GM18909 (cell line): ENCODE data around the gene TOGARAM1.

ENCODE experiments used
- ATAC-seq: cut with Tn5 transposase; IDR thresholded peaks from one replicate; pipeline ENCODE4 v1.9.1; 2021; ENCODE audit warnings: mild to moderate bottlenecking; ENCODE audit not compliant: unreplicated experiment, poor library complexity

The TOGARAM1 gene

DNA sequence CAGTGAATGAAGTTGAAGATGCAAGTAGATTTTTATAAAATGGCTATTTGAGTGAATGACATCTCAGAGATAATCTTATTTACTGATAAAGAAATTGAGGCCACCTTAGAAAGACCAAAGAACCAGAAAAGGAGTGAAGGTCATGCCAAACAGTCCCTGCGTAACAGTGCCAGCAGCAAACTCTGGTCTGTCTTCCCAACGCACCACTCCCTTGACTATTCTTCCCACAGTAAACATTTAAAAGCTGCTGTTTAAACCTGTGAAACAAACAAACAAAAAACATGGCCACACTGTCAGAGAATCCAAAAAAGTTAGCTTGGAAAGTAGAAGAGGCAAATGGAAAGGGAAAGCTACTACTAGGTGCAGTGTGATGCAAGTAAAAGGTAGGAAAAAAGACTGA, 120.4 kb downstream of the TOGARAM1 start:
- no peak for ATAC-seq

DNA sequence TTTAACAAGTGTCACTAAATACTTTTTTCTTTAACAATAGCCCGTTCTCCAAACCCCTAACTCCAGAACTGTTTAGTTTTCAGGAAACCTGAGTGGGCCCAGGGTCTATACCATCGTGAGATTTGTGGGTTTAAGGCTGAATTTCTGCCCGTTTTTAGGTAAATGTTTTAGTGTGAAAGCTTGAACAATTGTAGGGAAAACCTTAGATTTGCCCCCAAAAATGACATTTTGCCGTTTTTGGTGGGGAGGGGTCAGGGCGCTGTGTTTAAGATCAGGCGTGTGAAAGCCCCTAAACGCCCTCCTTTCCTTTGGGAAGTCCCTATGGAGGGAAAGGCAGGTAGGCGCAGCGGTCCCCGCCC, 121.6 kb downstream of the TOGARAM1 start:
- no peak for ATAC-seq

DNA sequence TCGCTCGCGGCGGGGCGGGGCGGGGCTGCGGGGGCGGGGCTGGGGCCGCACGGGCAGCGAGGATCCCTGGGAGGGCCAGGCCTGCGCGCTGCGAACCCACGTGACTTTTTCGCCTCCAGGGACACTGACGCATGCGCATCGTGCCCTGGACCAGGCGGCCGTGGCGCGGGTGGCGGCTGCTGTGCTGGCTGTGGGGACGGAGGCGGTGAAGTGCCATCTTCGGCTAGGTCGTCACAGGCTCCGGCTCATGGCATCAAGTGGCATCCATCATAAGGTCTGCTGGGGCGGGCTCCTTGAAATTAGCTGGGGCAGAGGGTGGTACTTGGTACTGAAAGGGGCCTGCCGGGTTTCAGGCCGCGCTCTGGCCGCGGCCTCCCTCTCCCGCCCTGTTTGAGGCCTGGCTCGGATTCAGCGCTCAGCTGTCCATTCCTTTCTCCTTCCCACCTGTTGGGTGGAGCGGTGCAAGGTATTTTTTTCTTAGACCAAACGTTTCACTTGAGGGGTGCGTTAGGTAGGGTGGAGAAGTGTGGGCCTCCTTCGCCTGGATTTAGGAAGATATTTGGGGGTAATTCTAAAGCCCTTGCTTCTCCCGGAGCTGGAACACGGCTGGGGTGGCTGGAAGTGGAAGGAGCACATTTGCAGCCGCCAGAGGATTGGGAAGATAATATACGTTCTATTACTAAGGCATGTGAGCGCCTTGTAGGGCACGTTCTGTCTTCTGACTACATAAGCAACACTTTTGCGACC, 122.2 kb downstream of the TOGARAM1 start, which contains the start of gene PRPF39:
TSS of gene PRPF39 (plus strand) at position 141 of the 747 bp plus-strand sequence. CDS start 11,124 bp downstream, outside the sequence.
- ATAC-seq, result peak; percentile 89

DNA sequence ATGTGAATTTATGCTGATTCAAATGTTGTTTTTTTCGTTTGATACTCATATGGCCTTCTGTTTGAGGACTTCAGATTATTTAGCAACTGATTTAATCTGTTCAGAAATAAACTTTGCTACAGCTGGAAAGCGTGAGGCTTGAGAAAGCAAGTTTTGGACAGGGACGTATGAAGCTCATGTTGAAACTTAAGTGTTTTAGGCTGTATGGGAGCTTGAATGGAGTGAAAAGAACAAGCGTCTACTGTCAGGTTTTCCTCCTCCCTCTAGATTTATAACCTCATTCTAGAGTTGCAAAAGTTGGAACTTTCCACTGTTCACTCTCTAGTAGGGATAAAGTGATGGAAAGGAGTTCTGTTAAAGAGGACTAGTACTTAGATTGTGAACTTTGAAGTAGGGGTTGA, 123.0 kb downstream of the TOGARAM1 start:
- no peak for ATAC-seq

DNA sequence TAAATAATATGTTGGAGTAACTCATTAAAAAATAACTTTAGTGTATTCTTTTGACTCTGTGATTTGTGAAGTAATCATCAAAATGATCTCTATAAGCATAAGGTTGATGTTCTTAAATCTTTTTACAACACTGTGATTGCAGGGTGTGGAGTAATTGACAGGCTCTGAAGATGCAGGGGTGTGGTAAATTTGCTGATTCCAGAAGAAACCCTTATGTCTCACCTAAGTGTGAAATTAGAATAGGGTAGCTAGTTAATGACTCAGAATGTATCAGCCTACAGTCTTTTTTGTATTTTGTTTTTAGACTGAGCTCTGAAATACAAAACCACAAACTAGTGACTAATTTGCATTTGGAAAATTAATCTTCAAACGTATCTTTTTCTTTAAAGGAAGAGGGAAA, 127.8 kb downstream of the TOGARAM1 start:
- peak; percentile 80 for ATAC-seq

DNA sequence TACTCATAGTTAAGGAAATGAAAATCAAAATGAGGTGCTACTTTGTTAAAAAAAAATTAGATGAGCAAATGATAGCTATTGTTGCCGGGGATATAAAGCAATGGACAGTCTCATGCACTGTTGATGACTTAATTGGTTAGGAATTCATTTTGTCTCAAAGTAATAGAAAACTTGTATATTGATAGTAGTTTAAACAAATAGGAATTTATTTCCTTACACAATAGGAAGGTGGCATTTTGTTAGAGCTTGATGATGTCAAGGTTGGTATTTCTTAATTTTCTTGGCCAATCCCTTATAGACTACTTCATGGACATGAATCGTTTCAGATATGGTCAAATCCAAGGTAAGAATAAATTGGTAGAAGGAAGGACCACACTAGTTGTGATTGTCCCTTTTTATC, 129.7 kb downstream of the TOGARAM1 start:
- ATAC-seq, result no peak

DNA sequence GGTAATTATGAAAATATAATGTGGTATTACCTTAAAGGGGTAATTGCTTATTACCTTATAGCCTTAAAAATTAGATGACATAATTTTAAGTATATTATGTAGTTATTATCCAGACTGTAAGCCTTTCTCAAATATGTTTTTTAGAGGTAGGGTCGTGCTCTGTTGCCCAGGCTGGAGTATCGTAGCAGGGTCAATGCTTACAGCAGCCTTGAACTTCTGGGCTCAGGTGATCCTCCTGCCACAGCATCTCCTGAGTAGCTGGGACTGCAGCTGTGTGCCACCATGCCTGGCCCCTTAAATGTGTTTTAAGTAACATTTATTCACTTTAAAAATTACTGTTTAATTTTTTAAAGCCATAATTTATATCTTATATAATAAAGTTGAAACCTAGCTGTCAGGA, 132.3 kb downstream of the TOGARAM1 start:
- ATAC-seq, result no peak

DNA sequence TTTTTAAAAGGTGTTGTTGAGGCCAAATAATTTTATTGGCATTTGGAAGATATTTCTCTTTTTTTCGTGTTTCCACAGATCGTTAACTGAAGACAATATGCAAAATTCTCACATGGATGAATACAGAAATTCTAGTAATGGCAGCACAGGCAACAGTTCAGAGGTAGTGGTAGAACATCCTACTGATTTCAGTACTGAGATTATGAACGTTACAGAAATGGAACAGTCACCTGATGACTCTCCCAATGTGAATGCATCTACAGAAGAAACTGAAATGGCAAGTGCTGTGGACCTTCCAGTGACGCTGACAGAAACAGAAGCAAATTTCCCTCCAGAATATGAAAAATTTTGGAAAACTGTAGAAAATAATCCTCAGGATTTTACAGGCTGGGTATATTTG, 133.2 kb downstream of the TOGARAM1 start:
- no peak for ATAC-seq

DNA sequence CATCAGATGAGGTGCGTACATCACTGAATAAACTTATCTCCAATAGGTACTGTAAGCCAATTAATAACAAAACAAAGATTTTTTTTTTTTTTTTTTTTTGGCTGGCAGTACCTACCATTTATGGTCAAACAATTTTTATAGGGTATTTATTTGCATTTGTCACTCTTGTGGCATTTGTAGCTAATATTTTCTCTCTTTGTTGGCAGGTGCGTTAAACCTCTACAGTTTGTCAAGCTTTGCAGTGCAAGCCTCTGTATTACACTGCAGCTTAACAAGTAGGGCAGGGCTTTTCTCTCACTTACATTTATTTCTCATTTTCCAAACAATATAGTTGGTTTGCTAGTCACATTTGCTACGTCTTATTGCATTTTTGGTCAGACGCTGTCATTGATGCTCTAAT, 134.2 kb downstream of the TOGARAM1 start:
- no peak for ATAC-seq

- ATAC-seq, result no peak
Observed at GRCh38 chr14:45103806-45104205, 141.8 kb downstream of the TOGARAM1 start.

GRCh38 chr14:45104561-45104960, 142.6 kb downstream of the TOGARAM1 start:
- no peak for ATAC-seq

DNA sequence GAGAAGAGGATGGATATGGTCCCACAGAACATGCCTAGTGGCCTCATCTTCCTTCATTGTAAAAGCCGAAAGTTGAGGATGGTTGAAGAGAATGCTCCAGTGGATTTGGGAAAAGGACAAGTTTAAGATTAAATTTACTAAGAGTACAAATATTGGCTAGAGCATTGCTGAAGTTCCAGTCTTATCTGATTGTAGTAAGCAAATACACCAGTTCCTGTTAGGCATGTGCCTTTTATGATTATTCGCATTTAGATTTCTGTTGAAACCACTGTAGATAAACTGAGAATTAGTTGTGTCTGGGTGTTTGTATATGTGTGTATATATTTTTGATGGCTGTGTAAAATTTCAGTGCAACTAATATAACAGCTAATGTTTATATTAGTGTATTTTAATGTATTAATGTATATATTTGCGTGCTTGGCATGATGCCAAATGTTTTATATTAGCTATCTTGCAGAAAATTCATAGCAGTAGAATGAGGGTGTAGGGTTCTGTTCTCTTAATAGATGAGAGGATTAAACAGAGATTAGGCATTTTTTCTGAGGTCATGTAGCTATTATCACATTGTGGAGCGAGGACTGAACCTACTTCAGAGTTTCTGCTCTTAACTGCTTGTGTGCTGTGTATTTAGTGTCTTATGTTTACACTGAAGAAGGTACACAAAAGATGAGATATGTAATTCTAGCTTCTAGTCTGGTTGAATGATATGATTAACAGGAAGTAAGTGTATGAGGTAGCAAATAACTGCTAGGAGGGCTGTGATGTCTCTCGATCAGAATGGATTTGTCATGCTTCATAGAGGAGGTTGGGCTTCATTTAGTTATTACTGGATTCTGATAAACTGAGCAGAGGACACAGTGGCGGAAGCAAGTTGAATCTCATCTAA, 151.1 kb downstream of the TOGARAM1 start:
- no peak for ATAC-seq

DNA sequence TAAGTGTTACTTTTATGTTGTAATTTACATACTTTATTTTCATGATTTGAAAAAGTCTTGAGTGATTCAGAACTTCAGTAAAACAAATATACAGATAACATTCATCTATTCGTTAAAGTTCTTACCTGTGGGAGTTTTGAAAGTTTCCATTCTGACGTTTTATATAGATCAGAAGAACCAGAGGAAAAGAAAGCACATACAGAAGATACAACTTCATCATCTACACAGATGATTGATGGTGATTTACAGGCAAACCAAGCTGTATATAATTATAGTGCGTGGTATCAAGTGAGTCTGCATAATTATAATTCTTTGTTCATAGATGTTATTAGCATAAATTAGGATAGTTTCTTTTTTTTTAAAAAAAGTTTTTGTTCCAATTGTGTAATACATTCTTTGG, 152.3 kb downstream of the TOGARAM1 start:
- no peak for ATAC-seq

DNA sequence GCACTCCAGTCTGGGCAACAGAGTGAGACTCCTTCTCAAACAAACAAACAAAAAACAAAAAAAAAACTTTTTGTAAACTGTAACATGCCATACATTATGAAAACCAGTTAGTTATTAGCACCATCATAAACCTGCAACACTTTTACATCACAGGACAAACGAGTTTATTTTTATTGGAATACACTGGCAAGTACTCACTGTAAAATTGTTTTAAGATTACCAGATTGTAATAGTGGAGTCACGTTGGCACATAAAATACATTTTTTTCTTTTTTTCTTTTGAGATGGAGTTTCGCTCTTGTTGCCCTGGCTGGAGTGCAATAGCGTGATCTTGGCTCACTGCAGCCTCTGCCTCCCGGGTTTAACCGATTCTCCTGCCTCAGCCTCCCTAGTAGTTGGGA, 156.6 kb downstream of the TOGARAM1 start:
- no peak for ATAC-seq

DNA sequence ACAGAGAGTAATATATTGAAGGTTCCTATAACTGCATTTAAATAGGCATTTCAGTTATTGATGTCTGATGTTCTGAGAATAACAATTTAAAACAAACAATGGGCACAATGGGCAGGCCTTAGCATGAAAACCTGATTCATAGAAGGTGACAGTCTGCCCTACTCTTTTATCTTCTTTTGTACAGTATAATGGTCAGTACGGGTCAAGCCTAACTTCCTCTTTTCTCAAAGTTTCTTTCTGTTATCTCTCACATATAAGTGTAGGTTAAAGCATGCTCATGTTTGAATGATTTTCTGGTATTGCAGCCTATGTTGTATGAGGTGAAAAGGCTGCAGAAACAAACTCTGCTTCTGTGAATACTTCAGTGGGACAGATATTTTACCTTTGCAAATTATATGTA, 158.1 kb downstream of the TOGARAM1 start:
- no peak for ATAC-seq

- ATAC-seq, result no peak
Observed at GRCh38 chr14:45123271-45123670, 161.3 kb downstream of the TOGARAM1 start.
